HFF-Myc (cell line): ENCODE data around the gene SIT1.

Experiments
- DNase-seq: peaks from one replicate; pipeline ENCODE4 v3.0.0-alpha.2; 2011; ENCODE audit warnings: low read depth; ENCODE audit errors: extremely low read depth
- H3K4me3 ChIP-seq: replicated peaks from 2 replicates; pipeline ENCODE4 v1.5.1; 2011; ENCODE audit warnings: low read depth, mild to moderate bottlenecking, control low read depth, low read length
- CTCF ChIP-seq: IDR thresholded peaks from 2 replicates; pipeline ENCODE4 v1.5.1; 2012; ENCODE audit warnings: mild to moderate bottlenecking, low read depth, low read length, control low read depth; ENCODE audit errors: missing control alignments

The SIT1 gene

GRCh38 chr9:35666549-35666948, 15.8 kb upstream of the SIT1 start:
- DNase-seq, result no peak
- no peak overlapping the region for H3K4me3 ChIP-seq
- TF ChIP-seq CTCF, result no peak

- no peak for DNase-seq
- TF ChIP-seq CTCF, result no peak
- H3K4me3 ChIP-seq, result no peak overlapping the region
Observed at GRCh38 chr9:35666045-35666444, 15.3 kb upstream of the SIT1 start.

- DNase-seq, result no peak
- TF ChIP-seq CTCF, result no peak
- H3K4me3 ChIP-seq, result peak overlapping the region; percentile 71
Observed at GRCh38 chr9:35665471-35665818, 14.7 kb upstream of the SIT1 start.

DNA sequence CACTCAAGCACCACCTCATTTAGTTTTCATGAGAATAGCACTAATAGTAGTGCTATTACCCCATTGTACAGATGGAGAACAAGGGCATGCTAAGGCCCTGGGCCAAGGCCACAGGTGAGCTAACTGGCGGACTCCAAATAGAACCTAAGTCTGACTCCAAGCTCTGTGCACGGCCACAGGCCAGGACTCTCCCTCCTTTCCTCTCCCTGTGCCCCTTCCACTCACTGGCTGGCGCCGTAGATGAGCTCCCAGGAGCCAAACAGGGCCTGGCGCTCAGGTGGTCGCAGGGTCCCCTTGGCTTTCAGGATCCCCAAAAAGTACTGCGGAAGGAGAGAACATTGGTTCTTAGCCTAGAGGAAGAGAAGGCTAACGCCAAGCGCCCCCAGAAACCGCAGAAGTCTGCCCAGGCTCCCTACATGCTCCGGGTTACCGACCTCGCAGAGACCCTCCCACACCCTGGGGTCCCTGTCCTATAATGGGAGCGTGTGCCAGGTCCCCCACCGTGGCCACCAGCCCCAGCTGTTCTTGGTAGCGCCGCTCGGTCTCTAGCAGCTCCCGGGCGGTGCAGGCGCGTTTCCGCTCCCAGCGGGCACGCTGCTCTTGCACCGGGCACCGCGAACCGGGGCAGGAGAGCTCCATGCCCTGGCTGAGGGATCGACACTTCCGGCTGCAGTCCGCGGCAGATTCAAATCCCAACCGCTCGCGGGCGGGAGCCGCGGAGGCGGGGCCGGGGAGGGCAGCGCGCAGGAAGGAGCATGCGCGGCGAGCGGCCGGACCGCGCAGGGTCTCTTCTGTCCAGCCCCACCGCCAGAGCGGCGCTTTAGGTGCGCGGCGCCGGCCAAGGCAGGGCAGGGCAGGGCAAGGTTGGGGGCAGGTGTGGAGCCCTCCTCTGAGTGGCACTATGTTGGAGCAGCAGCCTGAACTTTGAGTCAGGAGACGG, 14.1 kb upstream of the SIT1 start, which contains the start of gene ARHGEF39:
Gene ARHGEF39 (minus strand): TSS at position 665 of the 940 bp plus-strand sequence. CDS start 26 bp downstream, at position 639.
- H3K4me3 ChIP-seq, result peak within 1 kb of the TSS; percentile 71
- TF ChIP-seq CTCF, result peak; percentile 19
- DNase-seq, result no peak

GRCh38 chr9:35662437-35662836, 11.7 kb upstream of the SIT1 start:
- TF ChIP-seq CTCF, result no peak
- H3K4me3 ChIP-seq, result no peak overlapping the region
- no peak for DNase-seq

- no peak for DNase-seq
- H3K4me3 ChIP-seq, result no peak overlapping the region
- TF ChIP-seq CTCF, result no peak
Observed at GRCh38 chr9:35661756-35662350, 11.1 kb upstream of the SIT1 start.
